ENCODE results near the gene PFAS.

The PFAS gene

DNA sequence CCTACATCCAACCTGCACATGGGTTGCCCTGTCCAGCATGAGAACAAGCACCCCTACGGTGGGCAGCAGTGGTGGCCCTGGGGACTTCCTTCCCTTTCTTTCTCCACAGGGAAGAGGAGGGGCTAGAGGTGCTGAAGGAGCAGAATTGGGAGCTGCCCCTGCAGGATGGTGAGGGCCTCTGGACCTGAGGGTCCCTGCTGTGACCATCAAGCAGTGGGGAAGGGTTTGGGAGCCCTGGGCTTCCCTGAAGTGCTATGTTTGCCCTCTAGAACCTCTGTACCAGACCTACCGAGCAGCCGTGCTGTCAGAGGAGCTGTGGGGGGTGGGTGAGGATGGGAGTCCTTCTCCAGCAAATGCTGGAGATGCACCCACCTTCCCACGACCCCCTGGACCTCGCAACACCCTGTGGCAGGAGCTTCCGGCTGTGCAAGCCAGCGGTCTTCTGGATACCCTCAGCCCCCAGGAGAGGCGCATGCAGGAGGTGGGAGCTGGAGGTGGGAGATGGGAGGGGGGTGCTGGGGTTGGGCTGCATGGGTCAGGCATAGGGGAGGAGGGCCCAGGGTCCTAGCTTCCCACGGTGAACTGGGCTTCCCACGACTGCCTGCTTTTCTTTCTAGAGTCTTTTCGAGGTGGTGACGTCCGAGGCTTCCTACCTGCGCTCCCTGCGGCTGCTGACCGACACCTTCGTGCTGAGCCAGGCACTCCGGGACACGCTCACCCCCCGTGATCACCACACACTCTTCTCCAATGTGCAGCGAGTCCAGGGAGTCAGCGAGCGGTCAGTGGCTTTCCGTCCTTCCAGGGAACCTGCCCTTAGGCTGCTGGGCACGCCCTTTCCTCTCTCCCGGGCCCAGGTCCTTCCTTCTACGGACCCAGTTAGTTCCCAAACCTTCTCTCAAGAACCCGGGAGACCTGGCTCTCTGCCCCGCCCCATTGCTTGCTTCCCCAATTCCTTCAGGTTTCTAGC lies 66.0 kb downstream of the PFAS start:
- Histone ChIP-seq H3K9me3 (ENCODE audit: control insufficient read depth, low read length) (no peaks in the 10 kb centered on the region), H3K4me3 (ENCODE audit: low read length) (no peak overlapping the region), H3K4me1 (ENCODE audit: control insufficient read depth, insufficient read depth, low read length) (peaks cover 5% of the 10 kb centered on the region), H3K27me3 (replicated peaks; ENCODE audit: control insufficient read depth, insufficient read depth, low read length) (peaks cover 84% of the 10 kb centered on the region), H3K36me3 (ENCODE audit: control insufficient read depth, insufficient read depth, low read length, severe bottlenecking) (no peaks in the 10 kb centered on the region), H3K9ac (ENCODE audit: low read length) (no peak overlapping the region)
- no peak for DNase-seq (ENCODE audit: low read depth)

DNA sequence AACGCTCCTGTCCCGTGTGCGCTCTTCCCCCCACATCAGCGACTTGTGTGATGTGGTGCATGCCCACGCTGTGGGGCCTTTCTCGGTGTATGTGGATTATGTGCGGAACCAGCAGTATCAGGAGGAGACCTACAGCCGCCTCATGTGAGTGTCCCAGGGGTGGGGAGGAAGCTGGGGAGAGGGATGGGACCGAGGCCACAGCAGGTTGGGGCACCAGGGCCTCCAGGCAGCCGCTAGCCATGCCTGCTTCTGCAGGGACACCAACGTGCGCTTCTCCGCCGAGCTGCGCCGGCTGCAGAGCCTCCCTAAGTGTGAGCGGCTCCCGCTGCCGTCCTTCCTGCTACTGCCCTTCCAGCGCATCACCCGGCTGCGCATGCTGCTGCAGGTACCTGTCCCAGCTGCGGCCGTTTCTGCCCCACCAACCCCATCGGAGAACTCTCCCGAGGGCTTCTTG lies 66.7 kb downstream of the PFAS start:
- Histone ChIP-seq H3K9me3 (ENCODE audit: control insufficient read depth, low read length) (no peaks in the 10 kb centered on the region), H3K27me3 (replicated peaks; ENCODE audit: control insufficient read depth, insufficient read depth, low read length) (peaks cover 77% of the 10 kb centered on the region), H3K9ac (ENCODE audit: low read length) (no peak overlapping the region), H3K4me3 (ENCODE audit: low read length) (no peak overlapping the region), H3K36me3 (ENCODE audit: control insufficient read depth, insufficient read depth, low read length, severe bottlenecking) (no peaks in the 10 kb centered on the region), H3K4me1 (ENCODE audit: control insufficient read depth, insufficient read depth, low read length) (peaks cover 5% of the 10 kb centered on the region)
- no peak for DNase-seq (ENCODE audit: low read depth)

DNA sequence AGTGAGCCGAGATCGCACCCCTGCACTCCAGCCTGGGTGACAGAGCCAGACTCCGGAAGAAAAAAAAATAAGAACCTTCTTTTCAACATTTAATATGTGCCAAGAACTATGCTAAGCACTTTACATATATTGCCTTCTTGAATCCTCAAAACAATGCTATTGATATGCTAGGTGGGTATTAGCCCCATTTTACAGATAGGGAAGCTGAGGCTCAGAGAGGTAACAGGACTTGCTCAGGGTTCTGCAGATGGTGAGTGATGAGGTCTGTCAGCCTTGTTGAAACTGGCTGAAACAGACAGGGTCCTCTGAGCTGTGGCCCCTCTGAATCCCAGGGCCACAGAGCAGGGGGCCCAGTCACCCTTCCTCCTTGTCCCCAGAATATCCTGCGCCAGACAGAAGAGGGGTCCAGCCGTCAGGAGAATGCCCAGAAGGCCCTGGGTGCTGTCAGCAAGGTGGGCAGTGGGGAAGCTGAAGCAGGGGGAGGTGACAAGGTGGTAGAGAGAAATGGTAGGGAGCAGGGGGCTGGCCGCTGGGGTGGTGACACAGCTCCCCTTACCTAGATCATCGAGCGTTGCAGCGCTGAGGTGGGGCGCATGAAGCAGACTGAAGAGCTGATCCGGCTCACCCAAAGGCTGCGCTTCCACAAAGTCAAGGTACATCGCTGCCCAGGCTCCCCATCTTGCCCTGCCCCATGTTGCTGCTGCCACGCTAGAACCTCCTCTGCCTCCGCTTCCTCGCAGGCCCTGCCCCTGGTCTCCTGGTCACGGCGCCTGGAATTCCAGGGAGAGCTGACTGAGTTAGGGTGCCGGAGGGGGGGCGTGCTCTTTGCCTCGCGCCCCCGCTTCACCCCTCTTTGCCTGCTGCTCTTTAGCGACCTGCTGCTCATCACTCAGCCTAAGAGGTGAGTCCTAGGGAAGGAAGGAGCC lies 69.2 kb downstream of the PFAS start:
- DNase-seq (ENCODE audit: low read depth) = no peak
- H3K4me1 ChIP-seq (ENCODE audit: control insufficient read depth, insufficient read depth, low read length) = peaks cover 5% of the 10 kb centered on the region
- H3K36me3 ChIP-seq (ENCODE audit: control insufficient read depth, insufficient read depth, low read length, severe bottlenecking) = no peaks in the 10 kb centered on the region
- peaks cover 53% of the 10 kb centered on the region for H3K27me3 ChIP-seq (replicated peaks; ENCODE audit: control insufficient read depth, insufficient read depth, low read length)
- H3K9me3 ChIP-seq (ENCODE audit: control insufficient read depth, low read length) = no peaks in the 10 kb centered on the region
- no peak overlapping the region for H3K4me3 ChIP-seq (ENCODE audit: low read length)
- no peak overlapping the region for H3K9ac ChIP-seq (ENCODE audit: low read length)

All from adipocyte (in vitro differentiated cells).